ENCODE data around the gene TAF5L. TPM values are rescaled to one million over a fixed set of nuclear protein-coding genes. Genes with fewer than 3 reads are reported as not detected.

TAF5L gene
- total and polyA plus RNA-seq, 2 of the 13 experiments (the other 11 are each of a cell fraction or from before 2014, with no cell fraction given), result 10.8 to 18.2 TPM

DNA sequence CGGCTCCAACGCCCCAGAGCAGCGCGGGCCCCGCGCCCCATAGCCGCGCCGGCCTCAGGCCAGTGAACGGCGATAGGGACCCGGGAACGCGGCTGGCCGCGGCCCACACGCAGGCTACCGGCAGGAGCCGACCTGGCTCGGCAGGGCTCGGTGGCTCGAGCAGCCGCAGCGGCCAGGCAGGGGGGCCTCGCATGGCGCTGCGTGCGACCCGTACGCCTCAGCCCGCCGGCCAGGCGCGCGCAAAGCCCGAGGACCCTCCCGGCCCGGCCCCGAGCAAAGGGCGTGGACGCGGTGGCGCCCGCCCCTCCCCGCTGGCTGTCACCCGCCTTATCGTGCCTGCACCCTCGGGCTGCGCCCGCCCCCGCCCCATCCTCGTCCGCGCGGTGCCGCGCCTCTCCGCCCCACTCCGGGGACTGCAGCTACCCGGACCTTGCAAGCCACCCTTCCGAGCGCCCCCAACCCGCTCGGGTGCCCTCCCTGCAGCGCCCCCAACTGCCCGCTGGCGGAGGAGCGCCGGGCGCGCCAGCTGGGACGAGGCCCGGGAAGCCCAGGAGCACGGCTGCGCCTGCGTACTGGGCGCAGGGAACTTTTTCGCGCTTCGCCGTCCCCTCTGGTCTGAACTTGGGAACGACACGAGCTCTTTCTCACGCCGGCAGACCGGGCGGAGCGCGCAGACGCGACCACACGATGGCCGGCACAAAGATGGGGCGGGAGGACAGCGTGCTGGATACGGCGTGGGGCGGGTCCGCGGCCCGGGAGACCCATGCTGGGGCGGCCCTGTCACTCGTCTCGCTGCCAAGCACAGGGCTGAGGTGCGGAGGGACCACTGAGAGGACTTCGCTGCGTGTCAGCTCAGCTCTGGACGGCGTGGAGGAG lies 67.2 kb downstream of the TAF5L start, which contains the start of gene ABCB10 (continued):
- TF ChIP-seq THAP11 (CRISPR knock-in tag; IDR thresholded peaks at IDR 0.05), result peak; percentile 82
- TF ChIP-seq, protein P1, sequence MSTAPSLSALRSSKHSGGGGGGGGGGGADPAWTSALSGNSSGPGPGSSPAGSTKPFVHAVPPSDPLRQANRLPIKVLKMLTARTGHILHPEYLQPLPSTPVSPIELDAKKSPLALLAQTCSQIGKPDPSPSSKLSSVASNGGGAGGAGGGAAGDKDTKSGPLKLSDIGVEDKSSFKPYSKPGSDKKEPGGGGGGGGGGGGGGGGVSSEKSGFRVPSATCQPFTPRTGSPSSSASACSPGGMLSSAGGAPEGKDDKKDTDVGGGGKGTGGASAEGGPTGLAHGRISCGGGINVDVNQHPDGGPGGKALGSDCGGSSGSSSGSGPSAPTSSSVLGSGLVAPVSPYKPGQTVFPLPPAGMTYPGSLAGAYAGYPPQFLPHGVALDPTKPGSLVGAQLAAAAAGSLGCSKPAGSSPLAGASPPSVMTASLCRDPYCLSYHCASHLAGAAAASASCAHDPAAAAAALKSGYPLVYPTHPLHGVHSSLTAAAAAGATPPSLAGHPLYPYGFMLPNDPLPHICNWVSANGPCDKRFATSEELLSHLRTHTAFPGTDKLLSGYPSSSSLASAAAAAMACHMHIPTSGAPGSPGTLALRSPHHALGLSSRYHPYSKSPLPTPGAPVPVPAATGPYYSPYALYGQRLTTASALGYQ (CRISPR knock-in tag; IDR thresholded peaks at IDR 0.05), result peak; percentile 57
- peak; percentile 87 for TF ChIP-seq YY1 (IDR thresholded peaks at IDR 0.05; ENCODE audit: insufficient read depth, insufficient replicate concordance, low read depth, low read length)
- TF ChIP-seq, protein P2, sequence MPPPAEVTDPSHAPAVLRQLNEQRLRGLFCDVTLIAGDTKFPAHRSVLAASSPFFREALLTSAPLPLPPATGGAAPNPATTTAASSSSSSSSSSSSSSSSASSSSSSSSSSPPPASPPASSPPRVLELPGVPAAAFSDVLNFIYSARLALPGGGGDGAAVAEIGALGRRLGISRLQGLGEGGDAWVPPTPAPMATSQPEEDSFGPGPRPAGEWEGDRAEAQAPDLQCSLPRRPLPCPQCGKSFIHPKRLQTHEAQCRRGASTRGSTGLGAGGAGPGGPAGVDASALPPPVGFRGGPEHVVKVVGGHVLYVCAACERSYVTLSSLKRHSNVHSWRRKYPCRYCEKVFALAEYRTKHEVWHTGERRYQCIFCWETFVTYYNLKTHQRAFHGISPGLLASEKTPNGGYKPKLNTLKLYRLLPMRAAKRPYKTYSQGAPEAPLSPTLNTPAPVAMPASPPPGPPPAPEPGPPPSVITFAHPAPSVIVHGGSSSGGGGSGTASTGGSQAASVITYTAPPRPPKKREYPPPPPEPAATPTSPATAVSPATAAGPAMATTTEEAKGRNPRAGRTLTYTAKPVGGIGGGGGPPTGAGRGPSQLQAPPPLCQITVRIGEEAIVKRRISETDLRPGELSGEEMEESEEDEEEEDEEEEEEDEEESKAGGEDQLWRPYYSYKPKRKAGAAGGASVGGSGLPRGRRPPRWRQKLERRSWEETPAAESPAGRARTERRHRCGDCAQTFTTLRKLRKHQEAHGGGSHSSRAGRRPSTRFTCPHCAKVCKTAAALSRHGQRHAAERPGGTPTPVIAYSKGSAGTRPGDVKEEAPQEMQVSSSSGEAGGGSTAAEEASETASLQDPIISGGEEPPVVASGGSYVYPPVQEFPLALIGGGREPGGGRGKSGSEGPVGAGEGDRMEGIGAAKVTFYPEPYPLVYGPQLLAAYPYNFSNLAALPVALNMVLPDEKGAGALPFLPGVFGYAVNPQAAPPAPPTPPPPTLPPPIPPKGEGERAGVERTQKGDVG (CRISPR knock-in tag; IDR thresholded peaks at IDR 0.05; ENCODE audit: borderline replicate concordance), result peak; percentile 30; the same call in 1 of the 2 replicates
- TF ChIP-seq PBX2 (CRISPR knock-in tag; IDR thresholded peaks at IDR 0.05), result no peak
- no peak for TF ChIP-seq TRIM24 (CRISPR knock-in tag; IDR thresholded peaks at IDR 0.05)
- no peak for TF ChIP-seq CERS6 (CRISPR knock-in tag; IDR thresholded peaks at IDR 0.05)
- TF ChIP-seq PAXIP1 (CRISPR knock-in tag; conservative IDR thresholded peaks at IDR 0.05), result peak; percentile 74
- TF ChIP-seq ATF1 (CRISPR knock-in tag; IDR thresholded peaks at IDR 0.05), result no peak
- TF ChIP-seq SKI (IDR thresholded peaks at IDR 0.05; ENCODE audit: partially characterized antibody), result peak; percentile 58
- peak; percentile 86 for TF ChIP-seq ZGPAT (CRISPR knock-in tag; IDR thresholded peaks at IDR 0.05)
- TF ChIP-seq ZNF367 (CRISPR knock-in tag; IDR thresholded peaks at IDR 0.05; ENCODE audit: borderline replicate concordance), result 0 out of 2 replicates have a peak, but pooled peaks have one; percentile 68
- TF ChIP-seq MED8 (CRISPR knock-in tag; IDR thresholded peaks at IDR 0.05; ENCODE audit: insufficient replicate concordance), result peak; percentile 83
- TF ChIP-seq ZNF768 (CRISPR knock-in tag; IDR thresholded peaks at IDR 0.05), result peak; percentile 40
